Endothelial cell of umbilical vein (primary cell): Measurements from ENCODE around the gene LHX3. TPM values are rescaled to one million over a fixed set of nuclear protein-coding genes. Genes with fewer than 3 reads are reported as not detected.

ENCODE experiments used
- BruUV-seq: library from RNA; stranded (reverse); fragments of 400-500 nt; replicated peaks from 2 replicates; lab custom pipeline; 2021; lab: Mats Ljungman, UMichigan
- CTCF ChIA-PET: fragments of 300-600, 350-600 bp; sonication (Branson Sonifier 250); formaldehyde crosslinking; loops from one replicate; lab custom pipeline; 2021; ENCODE audit warnings: antibody characterized with exemption, inconsistent platforms; lab: Charles Lee
- POLR2A ChIA-PET: fragments of 300-600, 350-600 bp; sonication (Branson Sonifier 250); formaldehyde crosslinking; loops from one replicate; lab custom pipeline; 2021; ENCODE audit warnings: antibody characterized with exemption, inconsistent platforms; lab: Charles Lee
- DNase-seq: peaks from one replicate; pipeline ENCODE4 v3.0.0-alpha.2; 2011; ENCODE audit warnings: low read depth, low spot score
- FAIRE-seq: peaks from 2 replicates; lab custom pipeline; 2011; peaks lifted over from hg19 to GRCh38; lab: Jason Lieb, UNC
- H2AFZ ChIP-seq: 2 replicates; pipeline ENCODE4 v1.6.0; 2012; ENCODE audit warnings: low read depth, low read length, control low read depth, inconsistent platforms
- H3K27ac ChIP-seq: 2 replicates; pipeline ENCODE4 v1.5.1; 2011; ENCODE audit warnings: low read depth, mild to moderate bottlenecking, control low read depth, low read length, moderate library complexity; ENCODE audit not compliant: insufficient read depth
- H3K27me3 ChIP-seq, 2 experiments: 2 replicates each; pipeline versions ENCODE4 v1.6.0 to v1.6.1; 2011; ENCODE audit warnings: low read length in 2 of 2, mixed read lengths in 1 of 2; ENCODE audit not compliant: control insufficient read depth in 2 of 2, insufficient read depth in 2 of 2
- H3K36me3 ChIP-seq, 2 experiments: 2 replicates in 1 of 2; 3 replicates in 1 of 2; pipeline ENCODE4 v1.5.1; 2011; ENCODE audit warnings: low read length in 2 of 2, mild to moderate bottlenecking in 1 of 2, moderate library complexity in 1 of 2; ENCODE audit not compliant: control insufficient read depth in 2 of 2, insufficient read depth in 2 of 2; ENCODE audit errors: extremely low read depth in 1 of 2
- H3K4me1 ChIP-seq: 3 replicates; pipeline ENCODE4 v1.5.1; 2011; ENCODE audit warnings: mild to moderate bottlenecking, low read length; ENCODE audit not compliant: control insufficient read depth, insufficient read depth; ENCODE audit errors: extremely low read depth
- H3K4me2 ChIP-seq: 2 replicates; pipeline ENCODE4 v1.6.1; 2011; ENCODE audit warnings: low read length, control low read depth, mixed read lengths; ENCODE audit not compliant: insufficient read depth
- H3K4me3 ChIP-seq, 3 experiments: fragments of 200-600 bp in 1 of 3; sonication (generic), shearing (Covaris generic) in 1 of 3; replicated peaks in 1 of 3; 2 replicates each; pipeline ENCODE4 v1.5.1; 2011 to 2016; ENCODE audit warnings: control low read depth in 3 of 3, low read length in 3 of 3, mild to moderate bottlenecking in 2 of 3, inconsistent platforms in 1 of 3, low read depth in 1 of 3, moderate library complexity in 1 of 3; ENCODE audit not compliant: insufficient read depth in 1 of 3
- H3K79me2 ChIP-seq: 2 replicates; pipeline ENCODE4 v1.6.0; 2012; ENCODE audit warnings: low read length, inconsistent platforms; ENCODE audit not compliant: control insufficient read depth, insufficient read depth
- H3K9ac ChIP-seq: replicated peaks from 2 replicates; pipeline ENCODE3; 2011; ENCODE audit warnings: low read length, control low read depth; ENCODE audit not compliant: insufficient read depth; ENCODE audit errors: extremely low read depth
- H3K9me1 ChIP-seq: replicated peaks from 3 replicates; pipeline ENCODE4 v1.6.0; 2011; ENCODE audit warnings: mild to moderate bottlenecking, low read length; ENCODE audit not compliant: control insufficient read depth, insufficient read depth; ENCODE audit errors: extremely low read depth
- H3K9me3 ChIP-seq: replicated peaks from 2 replicates; pipeline ENCODE4 v1.5.1; 2012; ENCODE audit warnings: low read length, inconsistent platforms; ENCODE audit not compliant: control insufficient read depth, insufficient read depth
- H4K20me1 ChIP-seq: replicated peaks from 2 replicates; pipeline ENCODE3; 2011; ENCODE audit warnings: mild to moderate bottlenecking, low read length; ENCODE audit not compliant: control insufficient read depth, insufficient read depth; ENCODE audit errors: extremely low read depth
- CTCF ChIP-seq, 2 donors: IDR thresholded peaks; 1 replicate in 1 of 2; 2 replicates in 1 of 2; pipeline ENCODE4 v1.5.1; 2011; ENCODE audit warnings: low read length in 2 of 2, mild to moderate bottlenecking in 2 of 2, moderate library complexity in 2 of 2, control low read depth in 1 of 2, inconsistent platforms in 1 of 2, low read depth in 1 of 2; ENCODE audit not compliant: insufficient read depth in 1 of 2; ENCODE audit errors: extremely low read depth in 1 of 2
- FOS ChIP-seq: IDR thresholded peaks from 2 replicates; pipeline ENCODE4 v1.6.1; 2011; ENCODE audit warnings: mild to moderate bottlenecking, low read length, moderate library complexity, borderline replicate concordance; ENCODE audit not compliant: insufficient read depth
- POLR2A ChIP-seq: IDR thresholded peaks from 2 replicates; pipeline ENCODE4 v1.6.1; 2012; ENCODE audit warnings: low read depth, mild to moderate bottlenecking, control low read depth, low read length
- POLR2AphosphoS5 ChIP-seq: IDR thresholded peaks from 2 replicates; pipeline ENCODE4 v1.6.1; 2012; ENCODE audit warnings: low read depth, mild to moderate bottlenecking, control low read depth, low read length, moderate library complexity; ENCODE audit not compliant: insufficient read depth
- dilution Hi-C: fragments of 300-500 bp; cut with MboI; formaldehyde crosslinking; loops from one replicate; pipeline ENCODE4 v1.15.0; 2019; ENCODE audit warnings: low sequenced_read_pairs; ENCODE audit not compliant: extremely low pct_ligation_motif_present
- intact Hi-C: fragments of 100-400 bp; cut with micrococcal nuclease; formaldehyde crosslinking; loops from one replicate; pipeline ENCODE4 v1.10.0; 2022
- polyA plus RNA-seq, 4 experiments: library from polyadenylated mRNA; depleted of rRNA in 3 of 4; stranded (reverse) in 3 of 4; unstranded in 1 of 4; fragments of >200 nt; gene quantifications; 2 replicates each; pipeline versions ENCODE4 v1.2.1 to v1.2.3, GENCODE V29; 2011 to 2012; ENCODE audit warnings: missing spikeins in 1 of 4
- total RNA-seq: library from RNA; stranded (reverse); gene quantifications from 2 replicates; pipeline ENCODE4 v1.2.3, GENCODE V29; 2021
- TF ChIP-seq, protein P1 (sequence below): IDR thresholded peaks from 2 replicates; pipeline ENCODE4 v1.6.1; 2011; ENCODE audit not compliant: insufficient read depth, insufficient read length

The LHX3 gene
- total and polyA plus RNA-seq, 2 donors (not counting 3 experiments of a cell fraction or from before 2014, with no cell fraction given) = not detected

DNA sequence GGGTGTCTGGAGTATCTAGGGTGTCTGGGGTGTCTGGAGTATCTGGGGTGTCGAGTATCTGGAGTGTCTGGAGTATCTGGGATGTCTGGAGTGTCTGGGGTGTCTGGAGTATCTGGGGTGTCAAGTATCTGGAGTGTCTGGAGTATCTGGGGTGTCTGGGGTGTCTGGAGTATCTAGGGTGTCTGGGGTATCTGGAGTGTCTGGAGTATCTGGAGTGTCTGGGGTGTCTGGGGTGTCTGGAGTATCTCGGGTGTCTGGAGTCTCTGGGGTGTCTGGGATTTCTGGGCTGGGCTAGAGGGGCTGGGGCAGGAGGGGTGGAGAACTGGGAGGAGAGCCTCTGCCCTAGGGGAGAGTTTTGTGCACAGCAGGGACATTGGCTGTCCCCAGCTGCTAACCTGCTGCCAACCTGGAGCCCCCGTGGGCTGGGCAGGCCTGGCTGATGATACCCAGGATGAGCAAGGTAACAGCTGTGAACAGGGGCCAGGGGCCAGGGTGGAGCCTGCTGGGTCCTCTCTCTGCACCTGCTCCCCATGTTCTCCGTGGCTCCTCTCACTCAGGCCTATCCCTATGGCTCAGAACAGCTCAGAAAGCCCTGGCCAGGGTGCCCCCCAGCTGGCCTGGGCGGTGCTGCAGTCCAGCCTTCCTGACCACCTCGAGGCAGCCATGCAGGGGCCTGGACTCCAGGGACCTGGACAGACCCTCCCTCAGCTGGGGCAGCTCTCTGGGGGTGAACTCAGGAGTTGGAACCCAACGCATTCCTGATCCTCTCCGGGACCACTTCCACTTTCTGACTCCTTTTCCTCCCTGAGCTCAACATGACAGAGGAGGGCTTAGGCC is 29.9 kb downstream of the LHX3 start:
- H3K4me3 ChIP-seq = no peak overlapping the region
- ChIA-PET POLR2A (no interaction called here), CTCF (interaction anchor here (0.9 to 1.7 kb wide), 4 partner anchors 8 to 93 kb away, joined by 3 to 7 read pairs (median 3); no protein-coding TSS in a partner anchor)
- no TSS peak for BruUV-seq
- no peak overlapping the region for H3K4me2 ChIP-seq
- no peaks in the 10 kb centered on the region for H3K9me1 ChIP-seq
- H3K27me3 ChIP-seq = peaks cover 0 to 1% of the 10 kb centered on the region in 2 experiments
- H3K27ac ChIP-seq = no peak overlapping the region
- no peaks in the 10 kb centered on the region for H3K79me2 ChIP-seq
- H4K20me1 ChIP-seq = no peaks in the 10 kb centered on the region
- no peak overlapping the region for H3K9ac ChIP-seq
- TF ChIP-seq CTCF (IDR thresholded peaks at IDR 0.05; ENCODE audit: extremely low read depth in 1 of 2, insufficient read depth in 1 of 2, low read depth in 1 of 2, low read length in 2 of 2) (peak in 1 of 2 donors; percentile 9), POLR2A (no peak), POLR2AphosphoS5 (no peak), FOS (no peak)
- TF ChIP-seq, protein P1, sequence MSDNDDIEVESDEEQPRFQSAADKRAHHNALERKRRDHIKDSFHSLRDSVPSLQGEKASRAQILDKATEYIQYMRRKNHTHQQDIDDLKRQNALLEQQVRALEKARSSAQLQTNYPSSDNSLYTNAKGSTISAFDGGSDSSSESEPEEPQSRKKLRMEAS = no peak
- H3K4me1 ChIP-seq = no peaks in the 10 kb centered on the region
- no peak overlapping the region for H2AFZ ChIP-seq
- H3K36me3 ChIP-seq = no peaks in the 10 kb centered on the region
- H3K9me3 ChIP-seq = no peaks in the 10 kb centered on the region
- no peak for FAIRE-seq
- dilution Hi-C loops = no loop called here
- intact Hi-C loops = no loop called here
- DNase-seq = no peak
